Chondrocyte (in vitro differentiated cells): ENCODE measurements around the gene SLC5A2. TPM values are rescaled to one million over a fixed set of nuclear protein-coding genes. Genes with fewer than 3 reads are reported as not detected.

Source experiments
- DNase-seq: peaks from one replicate; pipeline ENCODE4 v3.0.0; 2021; ENCODE audit warnings: mixed read lengths, low spot score
- H3K27ac Mint-ChIP-seq: one replicate; pipeline ENCODE4 v1.8.0; 2021; ENCODE audit warnings: mild to moderate bottlenecking, moderate library complexity, mixed read lengths; ENCODE audit not compliant: unreplicated experiment
- H3K27me3 Mint-ChIP-seq: 2 replicates; pipeline ENCODE4 v1.8.0; 2021; ENCODE audit warnings: low read depth, mixed read lengths
- H3K36me3 Mint-ChIP-seq: 2 replicates; pipeline ENCODE4 v1.8.0; 2021; ENCODE audit warnings: low read depth, mixed read lengths
- H3K4me1 Mint-ChIP-seq: 2 replicates; pipeline ENCODE4 v1.8.0; 2021; ENCODE audit warnings: low read depth, mild to moderate bottlenecking, mixed read lengths
- H3K4me3 Mint-ChIP-seq: one replicate; pipeline ENCODE4 v1.8.0; 2021; ENCODE audit warnings: mild to moderate bottlenecking, moderate library complexity, mixed read lengths; ENCODE audit not compliant: unreplicated experiment
- H3K9me3 Mint-ChIP-seq: 2 replicates; pipeline ENCODE4 v1.8.0; 2021; ENCODE audit warnings: low read depth, mixed read lengths
- total RNA-seq: library from RNA; stranded (reverse); gene quantifications from 3 replicates; pipeline ENCODE4 v1.2.1, GENCODE V29; 2021
- TF ChIP-seq, protein P1 (sequence below): fragments of 200-600 bp; sonication (generic); IDR thresholded peaks from 2 replicates; pipeline ENCODE4 v1.5.0; 2021; ENCODE audit warnings: antibody characterized with exemption, mild to moderate bottlenecking, moderate library complexity

Gene SLC5A2
- total RNA-seq, 1 donor from 2014 or later: not detected

DNA sequence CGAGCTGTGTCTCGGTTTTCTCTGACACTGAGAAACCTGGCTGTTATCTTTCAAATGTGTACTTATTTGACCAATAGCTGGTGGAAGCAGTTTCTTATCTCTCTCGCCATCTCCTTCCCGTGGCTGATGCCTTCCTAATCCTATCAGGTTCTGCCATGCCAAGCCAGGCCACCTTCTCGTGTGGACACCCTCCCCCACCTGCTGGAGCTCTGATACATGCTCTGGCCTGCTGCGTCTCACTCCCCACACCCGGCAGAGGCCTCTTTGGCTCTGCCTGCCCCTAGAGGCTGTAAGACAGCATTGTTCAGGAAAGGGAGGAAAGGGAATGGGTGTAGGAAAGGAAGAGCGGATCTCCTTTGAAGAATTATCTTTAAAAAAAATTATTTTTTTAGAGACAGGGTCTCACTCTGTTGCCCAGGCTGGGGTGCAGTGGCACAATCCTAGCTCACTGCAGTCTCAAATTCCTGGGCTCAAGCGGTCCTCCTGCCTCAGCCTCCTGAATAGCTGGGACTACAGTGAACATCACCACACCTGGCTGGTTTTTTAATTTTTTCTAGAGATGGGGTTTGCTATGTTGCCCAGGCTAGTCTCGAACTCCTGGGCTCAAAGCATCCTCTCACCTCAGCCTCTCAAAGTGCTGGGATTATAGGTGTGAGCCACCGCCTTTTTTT is 31.1 kb upstream of the SLC5A2 start:
- peak; percentile 57 for DNase-seq
- TF ChIP-seq, protein P1, sequence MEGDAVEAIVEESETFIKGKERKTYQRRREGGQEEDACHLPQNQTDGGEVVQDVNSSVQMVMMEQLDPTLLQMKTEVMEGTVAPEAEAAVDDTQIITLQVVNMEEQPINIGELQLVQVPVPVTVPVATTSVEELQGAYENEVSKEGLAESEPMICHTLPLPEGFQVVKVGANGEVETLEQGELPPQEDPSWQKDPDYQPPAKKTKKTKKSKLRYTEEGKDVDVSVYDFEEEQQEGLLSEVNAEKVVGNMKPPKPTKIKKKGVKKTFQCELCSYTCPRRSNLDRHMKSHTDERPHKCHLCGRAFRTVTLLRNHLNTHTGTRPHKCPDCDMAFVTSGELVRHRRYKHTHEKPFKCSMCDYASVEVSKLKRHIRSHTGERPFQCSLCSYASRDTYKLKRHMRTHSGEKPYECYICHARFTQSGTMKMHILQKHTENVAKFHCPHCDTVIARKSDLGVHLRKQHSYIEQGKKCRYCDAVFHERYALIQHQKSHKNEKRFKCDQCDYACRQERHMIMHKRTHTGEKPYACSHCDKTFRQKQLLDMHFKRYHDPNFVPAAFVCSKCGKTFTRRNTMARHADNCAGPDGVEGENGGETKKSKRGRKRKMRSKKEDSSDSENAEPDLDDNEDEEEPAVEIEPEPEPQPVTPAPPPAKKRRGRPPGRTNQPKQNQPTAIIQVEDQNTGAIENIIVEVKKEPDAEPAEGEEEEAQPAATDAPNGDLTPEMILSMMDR: peak; percentile 77
- peak overlapping the region; percentile 100 for H3K27ac Mint-ChIP-seq
- no peaks in the 10 kb centered on the region for H3K36me3 Mint-ChIP-seq
- H3K4me1 Mint-ChIP-seq: peaks cover 54% of the 10 kb centered on the region
- H3K27me3 Mint-ChIP-seq: no peaks in the 10 kb centered on the region
- no peak overlapping the region for H3K4me3 Mint-ChIP-seq
- no peaks in the 10 kb centered on the region for H3K9me3 Mint-ChIP-seq

DNA sequence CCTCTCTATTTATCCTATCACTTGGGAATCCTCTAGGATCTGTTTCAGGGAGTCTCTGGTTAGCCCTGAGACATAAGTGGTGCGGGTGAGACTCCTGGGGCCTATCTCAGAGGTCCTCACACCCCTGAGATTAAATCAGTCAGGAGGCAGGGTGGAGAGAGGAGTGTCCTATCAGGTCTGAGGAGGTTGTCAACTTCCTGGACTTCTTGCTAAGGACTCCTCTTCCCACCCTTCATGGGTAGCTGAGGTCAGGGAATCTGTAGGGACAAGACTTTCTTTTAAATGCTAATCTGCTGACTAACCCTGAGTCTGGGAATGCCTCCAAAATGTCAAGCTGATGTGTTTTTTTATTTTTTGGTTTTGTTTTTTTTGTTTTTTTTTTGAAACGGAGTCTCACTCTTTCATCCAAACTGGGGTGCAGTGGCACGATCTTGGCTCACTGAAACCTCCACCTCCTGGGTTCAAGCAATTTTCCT is 30.3 kb upstream of the SLC5A2 start:
- DNase-seq: no peak
- peaks cover 62% of the 10 kb centered on the region for H3K4me1 Mint-ChIP-seq
- H3K27ac Mint-ChIP-seq: peak overlapping the region; percentile 100
- no peaks in the 10 kb centered on the region for H3K36me3 Mint-ChIP-seq
- H3K9me3 Mint-ChIP-seq: no peaks in the 10 kb centered on the region
- no peaks in the 10 kb centered on the region for H3K27me3 Mint-ChIP-seq
- TF ChIP-seq, protein P1: no peak
- peak overlapping the region; percentile 19 for H3K4me3 Mint-ChIP-seq

- peak; percentile 48 for DNase-seq
- H3K9me3 Mint-ChIP-seq: no peaks in the 10 kb centered on the region
- no peaks in the 10 kb centered on the region for H3K27me3 Mint-ChIP-seq
- TF ChIP-seq, protein P1: peak; percentile 18
- no peaks in the 10 kb centered on the region for H3K36me3 Mint-ChIP-seq
- peaks cover 67% of the 10 kb centered on the region for H3K4me1 Mint-ChIP-seq
- peak overlapping the region; percentile 51 for H3K4me3 Mint-ChIP-seq
- peak overlapping the region; percentile 100 for H3K27ac Mint-ChIP-seq
These were observed 29.4 kb upstream of the SLC5A2 start for GRCh38 chr16:31453255-31454204.

- H3K4me1 Mint-ChIP-seq: peaks cover 75% of the 10 kb centered on the region
- peak overlapping the region; percentile 46 for H3K27ac Mint-ChIP-seq
- TF ChIP-seq, protein P1: peak; percentile 55
- no peaks in the 10 kb centered on the region for H3K9me3 Mint-ChIP-seq
- DNase-seq: peak; percentile 39
- peak overlapping the region; percentile 33 for H3K4me3 Mint-ChIP-seq
- H3K36me3 Mint-ChIP-seq: no peaks in the 10 kb centered on the region
- no peaks in the 10 kb centered on the region for H3K27me3 Mint-ChIP-seq
These were observed 27.2 kb upstream of the SLC5A2 start for GRCh38 chr16:31455601-31456314.

GRCh38 chr16:31456988-31457360 is 25.9 kb upstream of the SLC5A2 start:
- peaks cover 70% of the 10 kb centered on the region for H3K4me1 Mint-ChIP-seq
- no peaks in the 10 kb centered on the region for H3K36me3 Mint-ChIP-seq

More at GRCh38 chr16:31456988-31457360, 25.9 kb upstream of the SLC5A2 start:
- no peaks in the 10 kb centered on the region for H3K27me3 Mint-ChIP-seq
- TF ChIP-seq, protein P1: no peak
- peak; percentile 43 for DNase-seq
- H3K27ac Mint-ChIP-seq: no peak overlapping the region
- H3K9me3 Mint-ChIP-seq: no peaks in the 10 kb centered on the region
- peak overlapping the region; percentile 33 for H3K4me3 Mint-ChIP-seq
